AG20443 (cell line): ENCODE data around the gene ADCYAP1.
"Not testable (repeated sequence)": the region's sequence is repeated elsewhere in the genome, so short reads cannot be mapped to it uniquely, and the experiment has no call there.

Source experiments
- DNase-seq: peaks from one replicate; pipeline ENCODE4 v3.0.0; 2012; ENCODE audit warnings: low spot score, mixed read lengths

ADCYAP1 gene

DNA sequence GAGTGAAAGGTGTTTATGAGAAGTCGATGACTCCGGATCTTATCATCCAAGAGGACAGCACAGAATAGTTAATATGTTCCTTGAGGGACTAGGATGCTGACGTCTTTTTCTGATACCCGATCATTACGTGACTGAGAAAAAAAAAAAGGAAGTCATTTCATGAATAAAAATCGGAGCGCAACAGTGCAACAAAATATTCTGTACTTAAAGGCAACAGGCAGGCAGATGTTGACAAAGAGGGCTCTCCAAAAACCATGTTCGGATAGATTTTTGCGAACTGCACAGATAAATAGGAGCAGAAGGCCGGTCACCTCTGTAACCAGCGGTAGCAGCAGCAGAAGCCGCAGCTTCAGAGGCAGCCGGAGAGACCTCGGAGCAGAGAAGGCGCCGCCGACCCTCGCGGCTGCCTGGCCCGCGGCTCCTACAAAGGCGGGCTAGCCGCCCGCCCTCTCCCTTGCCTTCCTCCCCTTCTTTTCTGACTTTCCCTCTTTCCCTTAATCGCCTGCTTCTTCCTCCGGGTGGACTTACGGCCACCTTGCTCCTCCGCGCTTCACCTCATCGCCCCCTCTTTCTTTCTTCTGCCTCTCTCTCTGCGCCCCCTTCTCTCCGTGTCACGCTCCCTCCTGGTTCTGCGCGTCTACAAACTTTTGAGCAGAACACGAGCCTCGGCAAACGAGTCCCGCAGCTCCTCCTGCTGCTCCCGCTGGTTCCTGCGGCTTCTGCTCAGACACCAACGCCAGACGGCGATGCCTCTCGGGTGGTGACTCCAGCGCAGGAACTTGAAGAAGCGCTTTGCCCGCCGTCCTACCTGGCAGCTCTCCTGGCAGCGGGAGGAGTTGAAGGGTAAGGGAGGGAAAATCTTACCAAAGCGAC lies at the start of gene ADCYAP1:
Gene ADCYAP1, plus strand, starts transcription at position 654 of the 873 bp plus-strand sequence. CDS start 516 bp downstream, outside the sequence.
- peak; percentile 43 for DNase-seq

DNA sequence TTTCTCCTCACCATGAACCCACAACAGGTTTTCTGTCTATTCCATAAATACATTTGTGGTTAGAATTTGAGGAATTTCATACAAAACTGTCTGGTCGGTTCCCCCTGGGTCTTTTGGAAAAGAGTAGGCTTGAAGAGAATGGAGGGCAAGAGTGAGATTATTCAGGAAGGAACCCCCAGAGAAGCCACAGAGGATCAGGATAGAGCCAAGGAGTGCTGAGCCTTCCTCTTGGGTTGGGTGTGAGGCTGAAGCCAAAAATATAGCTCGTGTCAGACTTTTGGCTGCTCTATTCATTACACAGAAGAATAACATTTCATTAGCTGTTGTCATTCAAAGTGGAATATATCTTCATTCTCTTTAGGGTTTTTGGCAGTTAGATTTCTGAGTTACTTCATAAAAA lies 46.7 kb upstream of the ADCYAP1 start:
- DNase-seq = no peak

DNA sequence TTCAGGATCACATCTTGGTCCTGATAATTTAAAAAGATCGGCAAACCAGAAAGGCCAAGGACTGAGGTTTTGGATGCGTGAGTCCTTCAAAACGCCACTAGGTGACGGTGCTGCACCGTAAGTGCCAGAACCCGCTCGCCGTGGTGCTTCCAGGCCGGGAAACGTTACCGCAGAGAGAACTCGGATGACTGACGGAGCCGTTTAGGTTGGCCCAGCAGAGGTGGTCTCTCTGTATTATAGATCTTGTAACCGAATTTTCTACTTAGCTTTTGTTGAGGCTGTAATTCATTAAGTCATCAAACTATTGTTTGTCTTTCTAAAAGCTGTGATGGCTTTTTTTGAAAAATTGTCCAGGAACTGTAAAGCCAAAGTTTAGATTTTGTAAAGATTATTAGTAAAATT lies 39.8 kb upstream of the ADCYAP1 start:
- DNase-seq = peak; percentile 84

DNA sequence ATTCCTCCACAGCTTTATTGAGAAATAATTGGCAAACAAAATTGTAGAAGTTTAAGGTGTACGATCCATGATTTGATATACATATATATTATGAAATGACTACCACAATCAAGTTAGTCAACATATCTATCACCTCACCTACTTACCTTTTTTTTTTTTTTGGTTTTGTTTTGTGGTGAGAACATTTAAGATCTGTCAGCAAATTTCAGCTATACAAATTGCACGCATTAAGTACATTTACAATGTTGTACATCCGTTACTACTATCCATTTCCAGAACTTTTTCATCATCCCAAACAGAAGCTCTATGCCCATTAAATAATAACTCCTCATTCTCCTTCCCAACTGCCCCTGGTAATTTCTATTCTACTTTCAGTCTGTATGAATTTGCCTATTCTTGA lies 37.4 kb upstream of the ADCYAP1 start:
- no peak for DNase-seq

DNA sequence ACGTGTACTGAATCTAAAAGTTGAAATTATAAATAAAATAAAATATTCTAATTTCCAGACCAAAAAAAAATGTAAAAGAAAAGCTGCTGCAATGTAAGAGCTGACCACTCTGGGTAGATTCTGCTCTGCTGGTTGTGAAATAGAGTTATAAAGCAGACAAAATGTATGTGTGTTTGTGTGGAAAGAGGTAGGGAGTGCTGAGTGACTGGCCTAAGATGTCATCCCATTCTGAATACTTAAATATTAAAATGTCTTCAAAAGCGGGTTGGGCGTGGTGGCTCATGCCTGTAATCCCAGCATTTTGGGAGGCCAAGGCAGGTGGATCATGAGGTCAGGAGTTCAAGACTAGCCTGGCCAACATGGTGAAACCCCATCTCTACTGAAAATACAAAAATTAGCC lies 31.2 kb upstream of the ADCYAP1 start:
- DNase-seq = not testable (repeated sequence)

DNA sequence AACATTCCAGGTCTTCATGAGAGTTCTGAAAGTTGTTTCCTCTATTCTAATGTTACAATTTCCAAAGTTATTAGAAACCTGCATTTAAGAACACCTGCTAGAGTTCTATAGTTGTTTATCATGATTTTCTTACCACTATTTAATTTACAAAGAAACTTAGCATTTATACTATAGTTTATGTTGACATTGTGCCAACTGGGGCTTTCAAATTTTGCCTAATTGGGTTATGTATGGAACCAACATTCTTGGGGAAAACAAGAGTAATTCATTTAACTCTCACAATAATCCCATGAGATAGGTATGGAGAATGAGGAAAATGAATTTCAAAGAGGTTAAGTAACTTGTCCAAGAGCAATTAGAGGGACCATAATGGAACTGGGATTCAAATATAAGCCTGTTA lies 28.8 kb upstream of the ADCYAP1 start:
- DNase-seq = no peak

DNA sequence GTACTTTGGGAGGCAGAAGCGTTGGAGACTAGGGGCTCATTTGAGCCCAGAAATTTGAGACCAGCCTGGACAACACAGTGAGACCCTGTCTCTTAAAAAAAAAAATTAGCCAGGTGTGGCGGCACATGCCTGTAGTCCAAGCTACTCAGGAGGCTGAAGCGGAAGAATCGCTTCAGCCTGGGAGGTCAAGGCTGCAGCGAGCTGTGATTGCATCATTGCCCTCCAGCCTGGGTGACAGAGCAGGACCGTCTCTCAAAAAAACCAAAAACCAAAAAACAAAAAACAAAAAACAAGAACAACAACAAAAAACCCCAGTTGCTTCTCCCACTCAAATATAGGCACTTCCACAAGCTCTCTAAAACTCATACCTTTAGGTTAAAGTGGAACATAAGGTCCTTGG lies 27.4 kb upstream of the ADCYAP1 start:
- DNase-seq = no peak

DNA sequence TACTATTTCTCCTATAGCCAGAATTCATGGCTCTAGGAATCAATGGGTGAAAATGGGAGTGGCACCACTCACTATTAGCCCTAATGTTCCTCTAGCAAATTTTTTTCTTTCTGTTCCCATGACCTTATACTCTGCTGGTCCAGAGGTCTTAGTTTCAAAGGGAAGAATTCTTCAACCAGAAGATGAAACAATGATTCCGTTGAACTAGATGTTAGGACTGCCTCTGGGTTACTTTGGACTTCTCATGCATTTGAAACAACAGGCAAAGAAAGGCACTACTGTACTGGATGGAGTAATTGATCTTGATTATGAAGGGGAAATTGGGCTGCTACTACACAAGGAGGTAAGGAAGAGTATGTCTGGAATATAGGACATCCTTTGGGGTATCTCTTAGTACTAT lies 18.6 kb upstream of the ADCYAP1 start:
- DNase-seq = no peak

DNA sequence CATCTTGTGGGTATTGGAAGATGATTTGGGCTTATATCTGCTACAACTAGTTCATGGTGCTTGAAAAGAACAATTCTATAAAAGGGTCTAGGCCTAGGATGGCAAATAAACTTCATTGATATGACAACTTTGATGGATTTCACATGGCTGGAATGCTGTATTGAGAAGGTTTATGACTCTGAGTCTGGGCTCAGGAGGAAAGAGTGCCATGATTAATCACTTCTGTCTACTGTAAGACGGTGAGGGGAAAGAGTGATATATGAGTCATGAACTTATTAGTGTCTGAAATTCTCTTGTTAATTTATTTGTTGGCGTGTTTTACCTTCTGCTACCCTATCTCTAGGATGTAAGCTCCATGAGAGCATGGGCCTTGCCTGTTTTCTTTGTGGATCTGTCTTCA lies 17.0 kb upstream of the ADCYAP1 start:
- DNase-seq = no peak

DNA sequence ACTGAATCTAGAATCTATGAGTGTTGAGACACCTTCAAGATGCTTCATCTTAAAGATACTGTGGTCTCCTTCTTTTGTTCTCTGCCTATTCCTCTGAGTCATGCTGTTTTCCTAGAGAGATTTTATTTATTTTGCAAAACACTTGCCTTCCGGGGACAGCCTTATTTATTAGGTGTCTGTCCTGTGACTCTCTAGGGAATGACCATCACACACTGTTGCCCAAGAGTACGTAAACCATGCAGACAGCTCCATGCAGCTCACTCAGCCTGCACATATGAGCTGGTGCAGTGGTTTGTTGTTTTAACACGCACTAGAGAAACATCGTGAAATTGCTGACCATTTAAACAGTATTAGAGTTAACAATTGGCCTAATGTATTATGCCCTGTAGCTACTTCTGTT lies 12.4 kb upstream of the ADCYAP1 start:
- DNase-seq = no peak

DNA sequence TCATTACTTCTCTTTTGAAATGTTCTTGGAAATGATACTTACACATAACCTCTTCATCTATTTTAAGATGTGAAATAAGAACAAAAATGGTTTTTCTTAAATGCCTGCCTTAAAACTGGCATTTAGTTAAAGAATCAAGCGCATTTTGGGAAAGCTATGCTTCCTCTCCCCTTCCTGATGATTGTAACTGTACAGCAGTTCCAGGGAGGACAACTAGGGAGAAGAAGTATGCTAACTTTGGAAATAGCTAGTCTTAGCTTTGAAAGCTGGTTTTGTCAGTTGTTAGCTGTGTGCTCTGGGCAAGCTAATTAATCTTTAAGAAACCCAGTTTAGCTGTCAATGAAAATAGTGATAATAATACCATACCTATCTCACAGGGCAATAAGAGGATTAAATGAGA lies 8.4 kb upstream of the ADCYAP1 start:
- no peak for DNase-seq

DNA sequence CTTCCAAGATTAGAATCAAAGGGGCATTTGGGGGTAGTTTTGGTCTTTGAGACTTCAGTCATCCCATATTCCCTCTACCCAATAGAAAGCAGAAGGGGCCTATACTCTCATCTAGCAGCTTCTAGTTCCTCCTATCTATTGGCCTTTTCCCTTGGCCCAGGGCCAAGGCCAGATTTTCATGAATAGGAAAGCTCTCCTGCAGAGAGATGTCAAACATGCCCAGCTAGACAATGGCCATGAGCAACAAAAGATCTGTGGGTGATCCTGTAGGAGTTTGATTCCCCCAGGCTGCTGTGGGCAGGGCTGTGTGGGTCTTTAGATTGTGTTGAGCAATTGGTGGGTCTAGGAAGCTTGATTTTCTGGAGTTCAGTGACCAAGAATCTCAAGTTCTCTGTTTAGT lies 2.9 kb upstream of the ADCYAP1 start:
- no peak for DNase-seq

DNA sequence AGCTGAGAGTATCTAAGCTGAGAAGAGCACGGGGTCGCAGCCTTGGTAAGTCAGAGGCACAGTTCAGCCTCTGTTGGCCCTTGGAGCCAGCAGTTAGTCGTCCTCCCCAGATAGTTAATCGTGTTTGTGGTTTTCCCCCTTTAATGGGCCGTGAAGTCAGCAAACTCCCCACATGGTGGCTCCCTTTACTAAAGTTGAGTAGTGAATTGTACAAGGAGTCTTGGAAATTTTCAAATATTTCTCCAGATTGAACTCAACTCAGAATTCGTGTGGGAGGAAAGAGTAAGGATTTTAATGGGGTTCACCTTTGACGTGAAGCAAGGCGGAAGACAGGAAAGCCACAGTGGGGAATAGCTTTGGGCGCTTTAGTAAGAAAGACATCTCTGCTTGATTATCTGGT lies 2.4 kb upstream of the ADCYAP1 start:
- DNase-seq = peak; percentile 18

DNA sequence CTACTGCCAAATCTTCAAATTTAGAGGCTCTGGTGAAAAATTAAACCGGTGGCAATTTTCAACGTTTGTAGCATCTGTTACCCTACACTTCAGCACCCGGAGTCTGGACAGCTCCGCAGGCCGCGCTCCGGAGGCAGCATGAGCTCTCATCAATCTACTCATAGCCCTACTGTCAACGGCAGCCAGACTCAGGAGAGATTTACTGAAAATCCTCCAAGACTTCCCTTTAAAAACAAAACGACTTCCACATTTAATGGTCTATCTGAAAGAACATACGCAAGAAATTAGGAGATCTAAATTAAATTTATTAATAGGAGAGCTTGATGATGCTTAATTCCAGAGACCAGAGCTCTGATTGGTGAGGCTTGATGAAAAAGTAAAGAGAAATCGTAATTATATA lies 970 bp upstream of the ADCYAP1 start:
- peak; percentile 57 for DNase-seq

DNA sequence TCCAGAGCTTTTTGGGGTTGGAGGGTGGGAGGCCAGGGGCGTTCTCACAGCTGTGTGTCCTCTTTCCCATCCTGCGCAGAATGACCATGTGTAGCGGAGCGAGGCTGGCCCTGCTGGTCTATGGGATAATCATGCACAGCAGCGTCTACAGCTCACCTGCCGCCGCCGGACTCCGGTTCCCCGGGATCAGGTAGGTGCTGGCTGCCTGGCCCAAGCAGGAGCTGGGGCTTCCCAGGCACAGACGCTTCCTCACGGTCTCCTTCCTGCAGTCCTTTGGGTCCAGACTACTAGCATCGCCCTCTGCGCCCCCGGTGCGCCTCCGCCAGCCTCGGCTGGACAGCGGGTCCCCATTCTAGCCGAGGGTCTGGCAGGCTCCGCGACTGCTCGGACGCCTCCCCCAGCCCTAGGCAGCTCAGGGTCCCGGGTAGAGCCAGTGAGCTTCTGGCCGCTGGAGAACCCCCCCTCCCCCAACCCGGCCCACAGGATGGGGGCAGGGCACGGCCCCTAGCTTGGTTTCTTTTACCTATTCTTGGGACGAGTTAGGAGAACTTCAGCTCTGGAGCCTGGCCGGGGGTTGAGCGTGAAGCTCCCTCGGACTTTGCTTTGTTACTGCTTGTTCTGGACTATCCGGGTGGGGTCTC lies 756 bp downstream of the ADCYAP1 start:
- peak; percentile 10 for DNase-seq

DNA sequence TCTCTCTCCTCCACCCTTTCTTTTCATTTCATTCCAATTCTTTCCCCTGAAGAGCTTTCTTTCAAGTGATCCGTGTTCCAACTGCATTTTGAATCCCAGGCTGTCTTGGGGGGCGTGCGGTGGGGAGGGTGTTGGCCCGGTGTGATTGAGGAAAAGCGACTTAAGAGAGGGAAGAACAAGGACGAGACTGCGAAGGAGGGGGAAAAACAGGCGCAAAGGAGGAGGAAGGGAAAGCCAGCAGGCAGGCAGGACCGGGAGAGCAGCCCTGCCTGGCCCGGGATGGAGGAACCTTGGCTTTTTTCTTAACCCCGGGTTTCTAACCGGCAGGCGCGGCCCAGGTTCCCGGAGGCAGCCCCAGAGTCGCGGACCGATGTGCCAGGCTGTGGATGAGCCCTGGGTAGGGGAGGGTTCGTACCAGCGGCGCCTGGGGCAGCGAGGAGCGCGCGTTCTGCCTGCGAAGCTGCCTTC lies 1.3 kb downstream of the ADCYAP1 start:
- DNase-seq = peak; percentile 20

DNA sequence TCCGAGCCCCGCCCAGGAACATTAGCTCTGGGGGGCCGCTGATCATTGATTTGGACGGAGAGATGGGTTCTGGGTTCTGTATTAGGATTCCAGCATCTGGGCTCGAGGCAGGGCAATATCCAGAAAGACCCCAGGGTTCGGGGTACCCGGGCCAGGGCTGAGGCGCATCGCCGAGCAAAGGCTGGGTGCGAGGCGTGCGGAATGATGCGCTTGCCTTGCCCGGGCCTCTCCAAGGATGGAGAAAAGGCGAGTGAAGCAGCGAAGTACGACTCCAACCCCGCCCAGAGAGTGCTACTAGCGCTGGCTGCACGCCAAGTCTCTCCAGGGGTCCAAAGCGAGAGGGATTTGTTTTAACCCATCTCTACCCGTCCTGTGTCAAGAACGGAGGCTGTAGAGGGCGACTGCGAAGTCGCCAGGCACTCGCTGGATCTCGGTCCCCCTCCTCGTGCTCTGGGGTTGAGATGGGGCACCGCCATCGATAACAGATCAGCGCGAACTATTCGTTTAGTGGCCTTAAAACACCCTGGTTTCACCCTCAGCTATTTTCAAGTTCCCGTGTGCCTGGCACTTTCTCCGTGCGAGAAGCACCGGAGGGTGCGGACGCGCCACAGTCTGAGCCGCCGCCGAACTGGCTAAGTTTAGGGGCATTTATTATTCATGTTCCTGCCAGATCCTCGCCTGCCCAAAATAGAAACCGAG lies 1.9 kb downstream of the ADCYAP1 start:
- DNase-seq = peak; percentile 18

DNA sequence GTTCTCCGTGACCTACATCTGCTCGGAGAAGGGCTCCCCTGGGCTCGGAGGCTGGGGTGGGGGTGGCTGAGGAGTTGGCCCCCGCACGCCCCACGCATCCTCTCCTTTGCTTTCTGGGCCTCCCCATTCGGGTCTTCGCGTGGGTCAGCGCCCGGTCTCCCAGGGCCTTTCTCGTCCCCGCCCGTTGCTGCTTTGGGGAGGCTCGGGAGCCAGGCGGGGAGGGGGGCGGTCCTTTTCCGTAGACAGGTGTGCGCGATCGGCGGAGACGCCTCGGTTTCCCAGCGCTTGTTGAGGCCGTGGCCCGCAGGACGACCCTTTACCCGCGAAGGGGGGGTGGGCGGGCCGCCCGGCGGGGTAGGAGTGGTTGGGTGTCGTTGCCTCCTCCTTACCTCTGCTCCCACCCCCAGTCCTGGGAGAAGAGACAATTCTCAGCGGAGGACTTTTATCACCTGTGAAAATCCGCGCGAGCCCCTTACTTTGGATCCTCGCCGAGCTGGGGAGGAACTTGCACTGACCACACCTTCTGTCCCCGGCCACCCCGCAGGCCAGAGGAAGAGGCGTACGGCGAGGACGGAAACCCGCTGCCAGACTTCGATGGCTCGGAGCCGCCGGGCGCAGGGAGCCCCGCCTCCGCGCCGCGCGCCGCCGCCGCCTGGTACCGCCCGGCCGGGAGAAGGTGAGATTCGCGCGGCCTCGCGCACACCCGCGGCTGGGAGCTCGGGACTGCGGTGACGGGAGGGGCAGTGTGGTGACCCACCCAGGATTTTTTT lies 2.6 kb downstream of the ADCYAP1 start:
- peak; percentile 52 for DNase-seq

DNA sequence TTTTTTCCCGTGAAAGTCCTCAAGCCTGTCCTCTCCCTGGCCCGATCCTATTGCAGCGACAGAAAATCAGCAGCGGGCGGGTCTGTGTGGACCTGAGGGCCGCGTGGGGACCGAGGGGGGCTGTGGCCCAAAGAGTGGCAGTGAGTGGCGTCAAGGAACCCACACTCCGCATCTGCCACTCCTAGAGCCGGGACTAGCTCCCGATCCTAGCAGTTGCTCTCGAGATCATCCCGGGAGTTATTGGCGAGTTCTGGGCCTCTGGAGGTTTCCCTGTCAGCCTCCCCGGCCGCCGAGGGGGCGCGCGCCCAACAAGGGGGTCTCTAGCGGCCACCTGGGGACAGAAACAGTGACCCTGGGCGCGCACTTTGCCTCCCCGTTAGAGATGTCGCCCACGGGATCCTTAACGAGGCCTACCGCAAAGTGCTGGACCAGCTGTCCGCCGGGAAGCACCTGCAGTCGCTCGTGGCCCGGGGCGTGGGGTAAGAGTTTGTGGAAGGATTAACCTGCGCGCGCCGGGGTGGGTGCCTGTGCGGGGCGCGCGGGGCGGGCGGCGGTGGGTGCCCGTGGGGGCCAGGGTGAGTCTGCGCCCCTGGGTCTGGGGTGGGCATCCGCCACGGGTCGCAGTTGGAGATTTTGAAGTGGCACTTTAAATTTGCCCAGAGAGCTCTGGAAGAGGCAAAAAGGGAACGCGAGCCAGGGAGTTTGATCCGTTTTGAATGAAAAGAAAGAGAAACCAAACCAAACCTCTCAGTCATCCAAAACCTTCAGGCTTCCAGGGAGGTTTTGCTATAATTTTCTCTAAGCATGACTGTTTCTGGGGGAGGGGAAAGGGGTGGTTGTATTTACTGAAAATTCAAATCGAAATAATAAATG lies 3.5 kb downstream of the ADCYAP1 start:
- DNase-seq = peak; percentile 30

DNA sequence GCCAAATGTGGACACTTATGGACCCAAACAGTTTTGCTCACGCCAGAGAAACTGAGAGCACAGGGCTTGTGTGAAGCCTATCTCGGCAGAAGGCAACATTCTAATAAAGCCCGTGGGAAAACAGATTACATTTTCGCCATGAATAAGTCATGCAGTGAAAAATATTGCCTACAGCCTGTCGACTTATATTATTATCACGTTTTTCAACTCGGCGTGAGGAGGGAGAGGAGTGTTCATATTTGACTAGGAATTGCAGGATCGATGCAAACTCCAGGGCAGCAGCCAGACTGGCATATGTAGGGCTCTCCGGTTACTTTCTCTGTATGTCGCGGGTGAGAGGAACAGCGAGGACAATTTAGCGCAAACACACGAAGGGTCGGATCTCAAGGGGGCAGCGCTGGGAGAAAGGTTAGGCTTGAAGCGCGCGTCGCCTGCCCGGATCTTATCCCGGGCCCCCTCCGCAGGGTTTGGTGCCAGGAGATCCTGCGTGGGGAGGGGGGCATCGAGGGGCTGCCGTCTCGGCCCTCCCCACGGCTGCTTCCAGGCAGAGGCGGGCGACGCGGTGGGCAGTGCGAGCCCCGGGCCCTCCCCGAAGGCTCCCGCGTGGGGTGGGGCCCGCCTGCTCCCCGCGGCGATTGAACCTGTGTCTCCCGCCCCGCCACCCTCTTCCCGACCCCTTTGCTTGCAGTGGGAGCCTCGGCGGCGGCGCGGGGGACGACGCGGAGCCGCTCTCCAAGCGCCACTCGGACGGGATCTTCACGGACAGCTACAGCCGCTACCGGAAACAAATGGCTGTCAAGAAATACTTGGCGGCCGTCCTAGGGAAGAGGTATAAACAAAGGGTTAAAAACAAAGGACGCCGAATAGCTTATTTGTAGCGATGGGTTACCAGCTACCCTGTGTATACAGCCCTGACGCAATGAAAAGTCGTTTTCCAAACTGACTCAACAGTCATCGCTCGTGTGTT lies 4.4 kb downstream of the ADCYAP1 start:
- peak; percentile 21 for DNase-seq
